Neural progenitor cell (in vitro differentiated cells): Measurements from ENCODE around the gene CRYGN. TPM values are rescaled to one million over a fixed set of nuclear protein-coding genes. Genes with fewer than 3 reads are reported as not detected.

Source experiments
- DNase-seq: peaks from one replicate; pipeline ENCODE4 v3.0.0-alpha.2; 2016; ENCODE audit warnings: low spot score
- H2AFZ ChIP-seq: fragments of 200-600 bp; sonication (generic); replicated peaks from 2 replicates; pipeline ENCODE4 v1.6.1; 2016; ENCODE audit warnings: antibody characterized with exemption
- H3F3A ChIP-seq: fragments of 200-600 bp; sonication (generic); 2 replicates; pipeline ENCODE4 v1.6.1; 2016; ENCODE audit warnings: antibody characterized with exemption, low read depth
- H3K27ac ChIP-seq: fragments of 200-600 bp; sonication (generic); 2 replicates; pipeline ENCODE4 v1.5.1; 2016; ENCODE audit warnings: mild to moderate bottlenecking
- H3K27me3 ChIP-seq: fragments of 200-600 bp; sonication (generic); 2 replicates; pipeline ENCODE4 v1.6.1; 2016; ENCODE audit warnings: mild to moderate bottlenecking, moderate library complexity
- H3K36me3 ChIP-seq: fragments of 200-600 bp; sonication (generic); 2 replicates; pipeline ENCODE4 v1.5.1; 2016
- H3K4me1 ChIP-seq: fragments of 200-600 bp; sonication (generic); 2 replicates; pipeline ENCODE4 v1.6.1; 2016; ENCODE audit warnings: mixed run types
- H3K4me2 ChIP-seq: fragments of 200-600 bp; sonication (generic); 2 replicates; pipeline ENCODE4 v1.6.1; 2016
- H3K4me3 ChIP-seq: fragments of 200-600 bp; sonication (generic); 2 replicates; pipeline ENCODE4 v1.5.1; 2016
- H3K79me2 ChIP-seq: fragments of 200-600 bp; sonication (generic); 2 replicates; pipeline ENCODE4 v1.6.1; 2016; ENCODE audit warnings: low read depth
- H3K9ac ChIP-seq: fragments of 200-600 bp; sonication (generic); 2 replicates; pipeline ENCODE4 v1.6.1; 2016
- H3K9me3 ChIP-seq: fragments of 200-600 bp; sonication (generic); 2 replicates; pipeline ENCODE4 v1.5.1; 2016; ENCODE audit warnings: low read depth
- H4K20me1 ChIP-seq: fragments of 200-600 bp; sonication (generic); 2 replicates; pipeline ENCODE4 v1.6.1; 2016; ENCODE audit warnings: low read depth
- H3K27ac Mint-ChIP-seq: 3 replicates; pipeline ENCODE4 v1.8.0; 2021; ENCODE audit warnings: mixed read lengths
- H3K27me3 Mint-ChIP-seq: 2 replicates; pipeline ENCODE4 v1.8.0; 2022; ENCODE audit warnings: low read depth, mild to moderate bottlenecking, inconsistent platforms, moderate library complexity, mixed read lengths; ENCODE audit not compliant: insufficient read depth
- H3K36me3 Mint-ChIP-seq: 3 replicates; pipeline ENCODE4 v1.8.0; 2021; ENCODE audit warnings: mixed read lengths
- H3K4me1 Mint-ChIP-seq: 3 replicates; pipeline ENCODE4 v1.8.0; 2021; ENCODE audit warnings: mixed read lengths
- H3K4me3 Mint-ChIP-seq: 3 replicates; pipeline ENCODE4 v1.8.0; 2021; ENCODE audit warnings: mild to moderate bottlenecking, moderate library complexity, mixed read lengths
- H3K9me3 Mint-ChIP-seq: 3 replicates; pipeline ENCODE4 v1.8.0; 2020; ENCODE audit warnings: mixed read lengths
- CTCF ChIP-seq: fragments of 200-600 bp; sonication (generic); IDR thresholded peaks from 2 replicates; pipeline ENCODE4 v1.5.1; 2017; ENCODE audit warnings: antibody characterized with exemption, mild to moderate bottlenecking
- EZH2 ChIP-seq: fragments of 200-600 bp; sonication (generic); IDR thresholded peaks from 2 replicates; pipeline ENCODE4 v1.6.1; 2017; ENCODE audit warnings: antibody characterized with exemption, mild to moderate bottlenecking, moderate library complexity
- EZH2phosphoT487 ChIP-seq: fragments of 200-600 bp; sonication (generic); IDR thresholded peaks from 2 replicates; pipeline ENCODE4 v1.6.1; 2017; ENCODE audit warnings: antibody characterized with exemption
- total RNA-seq: library from RNA; depleted of rRNA; stranded (reverse); fragments of >200 nt; gene quantifications from 2 replicates; pipeline ENCODE4 v1.2.3, GENCODE V29; 2015; ENCODE audit warnings: low replicate concordance

Gene CRYGN
- total RNA-seq, 1 donor from 2014 or later = not detected

DNA sequence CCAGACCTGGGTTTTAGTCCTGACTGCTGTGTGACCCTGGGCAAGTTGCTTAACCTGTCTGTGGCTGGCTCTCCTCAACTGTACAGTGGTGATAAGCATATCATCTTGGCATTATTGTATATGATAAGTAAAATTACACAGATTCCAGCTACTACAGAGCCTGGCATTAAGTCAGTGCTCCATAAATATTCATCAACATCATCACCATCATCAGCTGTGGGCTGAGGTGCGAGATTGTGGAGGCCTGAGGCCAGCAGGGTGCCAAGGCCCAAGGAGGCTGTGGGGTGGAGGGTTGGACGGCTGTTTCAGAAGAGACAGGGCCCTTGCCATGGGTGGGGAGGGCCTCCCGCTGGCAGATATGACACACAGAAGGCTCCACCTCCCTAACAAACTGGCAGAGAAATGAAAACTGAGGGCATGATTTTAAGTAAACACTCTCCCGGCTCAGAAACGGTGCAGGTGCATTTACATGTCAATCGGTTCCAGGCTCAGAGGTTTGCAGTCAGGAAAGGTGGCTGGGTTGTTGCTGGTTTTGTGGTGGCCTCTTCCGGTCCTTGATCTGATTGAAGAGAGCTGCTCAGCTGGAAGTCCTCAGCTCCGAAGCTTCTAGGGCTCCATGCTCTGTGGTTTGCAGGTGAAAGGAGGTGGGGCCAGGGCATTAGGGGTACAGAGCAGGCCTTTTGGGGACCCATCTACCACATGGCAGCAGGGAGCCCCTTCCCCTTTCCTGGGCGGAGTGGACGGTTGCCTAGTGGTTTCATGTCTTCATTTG, 10.2 kb downstream of the CRYGN start:
- Mint-ChIP-seq H3K4me3 (peak overlapping the region; percentile 72), H3K9me3 (no peaks in the 10 kb centered on the region), H3K27me3 (peaks cover 14% of the 10 kb centered on the region), H3K4me1 (peaks cover 28% of the 10 kb centered on the region), H3K36me3 (no peaks in the 10 kb centered on the region), H3K27ac (peak overlapping the region; percentile 42)
- Histone ChIP-seq H3K36me3 (no peaks in the 10 kb centered on the region), H3K27me3 (no peaks in the 10 kb centered on the region), H2AFZ (no peak overlapping the region), H3K9me3 (no peaks in the 10 kb centered on the region), H3F3A (peaks cover 37% of the 10 kb centered on the region), H3K4me1 (peaks cover 30% of the 10 kb centered on the region), H3K4me2 (no peak overlapping the region), H3K9ac (no peak overlapping the region), H3K27ac (no peak overlapping the region), H3K4me3 (no peak overlapping the region), H4K20me1 (peaks cover 4% of the 10 kb centered on the region), H3K79me2 (no peaks in the 10 kb centered on the region)
- no peak for DNase-seq
- TF ChIP-seq EZH2phosphoT487 (no peak), EZH2 (no peak), CTCF (no peak)

- H3K4me3 ChIP-seq = no peak overlapping the region
- no peak for TF ChIP-seq EZH2phosphoT487
- TF ChIP-seq EZH2 = no peak
- TF ChIP-seq CTCF = no peak
- H3K4me2 ChIP-seq = peak overlapping the region; percentile 69
- peaks cover 30% of the 10 kb centered on the region for H3K4me1 ChIP-seq
- H3K79me2 ChIP-seq = no peaks in the 10 kb centered on the region
- no peaks in the 10 kb centered on the region for H3K27me3 ChIP-seq
- Mint-ChIP-seq H3K4me3 (peak overlapping the region; percentile 72), H3K36me3 (no peaks in the 10 kb centered on the region), H3K4me1 (peaks cover 28% of the 10 kb centered on the region), H3K27ac (peak overlapping the region; percentile 42), H3K27me3 (peaks cover 14% of the 10 kb centered on the region), H3K9me3 (no peaks in the 10 kb centered on the region)
- H3F3A ChIP-seq = peaks cover 37% of the 10 kb centered on the region
- no peaks in the 10 kb centered on the region for H3K9me3 ChIP-seq
- peaks cover 4% of the 10 kb centered on the region for H4K20me1 ChIP-seq
- DNase-seq = no peak
- peak overlapping the region; percentile 94 for H3K27ac ChIP-seq
- no peak overlapping the region for H2AFZ ChIP-seq
- no peak overlapping the region for H3K9ac ChIP-seq
- H3K36me3 ChIP-seq = no peaks in the 10 kb centered on the region
Measured at GRCh38 chr7:151429237-151429559, 10.7 kb downstream of the CRYGN start.

DNA sequence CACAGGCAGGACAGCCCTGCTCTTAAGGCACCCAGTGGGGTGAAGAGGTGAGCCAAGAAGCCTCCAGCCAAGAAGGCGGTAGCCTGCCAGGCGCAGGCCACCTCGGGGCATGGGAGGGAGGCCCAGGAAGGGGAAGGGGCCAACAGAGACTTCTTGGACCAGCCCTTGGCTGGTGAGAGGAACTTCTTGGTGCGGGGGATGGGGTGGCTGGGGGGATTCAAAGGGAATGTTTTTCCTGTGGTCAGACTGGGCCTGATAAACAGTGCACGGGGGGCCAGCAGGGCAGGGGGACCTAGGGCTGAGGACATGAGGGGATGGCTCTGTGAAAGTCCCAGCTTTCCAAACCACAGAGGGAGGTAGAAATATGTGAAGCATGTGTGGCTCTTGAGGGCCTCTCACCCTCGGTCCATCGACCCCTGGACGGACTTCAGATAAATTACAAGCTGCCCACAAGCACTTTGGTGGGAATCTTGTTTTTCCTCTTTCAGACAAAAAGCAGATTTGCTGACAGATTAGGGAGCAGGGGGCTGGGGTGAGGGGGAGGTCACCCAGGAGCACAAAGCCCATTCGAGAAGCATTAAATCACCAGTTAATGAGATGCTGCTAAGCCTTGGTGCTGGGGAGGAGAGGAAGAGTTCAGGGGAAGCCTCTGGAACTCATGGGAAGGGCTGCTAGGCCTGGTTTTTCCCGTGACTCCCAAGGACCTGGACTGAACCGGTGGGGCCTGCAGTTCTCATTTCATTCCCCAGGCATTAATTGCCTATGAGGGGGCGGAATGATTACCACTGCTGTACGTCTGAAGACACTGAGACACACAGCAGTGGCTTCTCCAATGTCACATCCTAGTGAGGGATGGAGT, 11.3 kb downstream of the CRYGN start:
- peak; percentile 91 for DNase-seq
- peak overlapping the region; percentile 96 for H3K27ac Mint-ChIP-seq
- H3K9me3 Mint-ChIP-seq = peaks cover 2% of the 10 kb centered on the region
- peaks cover 30% of the 10 kb centered on the region for H3K4me1 ChIP-seq
- peaks cover 37% of the 10 kb centered on the region for H3F3A ChIP-seq
- peak overlapping the region; percentile 69 for H3K4me2 ChIP-seq
- TF ChIP-seq CTCF (no peak), EZH2 (no peak)
- no peaks in the 10 kb centered on the region for H3K79me2 ChIP-seq
- H3K27ac ChIP-seq = peak overlapping the region; percentile 94
- H3K4me3 Mint-ChIP-seq = peak overlapping the region; percentile 72
- no peaks in the 10 kb centered on the region for H3K9me3 ChIP-seq
- peak overlapping the region; percentile 11 for H3K4me3 ChIP-seq
- H4K20me1 ChIP-seq = peaks cover 4% of the 10 kb centered on the region
- no peaks in the 10 kb centered on the region for H3K36me3 ChIP-seq
- no peaks in the 10 kb centered on the region for H3K36me3 Mint-ChIP-seq
- no peaks in the 10 kb centered on the region for H3K27me3 ChIP-seq
- H3K9ac ChIP-seq = no peak overlapping the region
- peaks cover 17% of the 10 kb centered on the region for H3K27me3 Mint-ChIP-seq
- H3K4me1 Mint-ChIP-seq = peaks cover 28% of the 10 kb centered on the region
- no peak overlapping the region for H2AFZ ChIP-seq
